Caco-2 (cell line): ENCODE results near the gene ZBED2. TPM values are rescaled to one million over a fixed set of nuclear protein-coding genes. Genes with fewer than 3 reads are reported as not detected.
"Not testable (repeated sequence)": the region's sequence is repeated elsewhere in the genome, so short reads cannot be mapped to it uniquely, and the experiment has no call there.

Experiments
- BruUV-seq: library from RNA; stranded (reverse); fragments of 400-500 nt; replicated peaks from 2 replicates; lab custom pipeline; 2021; lab: Mats Ljungman, UMichigan
- CTCF ChIA-PET: fragments of 300-600 bp; sonication (Branson Sonifier 250); formaldehyde crosslinking; loops from one replicate; lab custom pipeline; 2022; ENCODE audit warnings: antibody characterized with exemption; lab: Charles Lee
- POLR2A ChIA-PET: fragments of 300-600 bp; sonication (Branson Sonifier 250); formaldehyde crosslinking; loops from one replicate; lab custom pipeline; 2022; ENCODE audit warnings: antibody characterized with exemption; lab: Charles Lee
- DNase-seq, 2 experiments: peaks; one replicate each; pipeline versions ENCODE4 v3.0.0 to v3.0.0-alpha.2; 2020 to 2022
- H3K27me3 ChIP-seq: replicated peaks from 2 replicates; pipeline ENCODE4 v1.6.0; 2011; ENCODE audit warnings: low read length; ENCODE audit not compliant: control insufficient read depth, insufficient read depth
- H3K36me3 ChIP-seq: 2 replicates; pipeline ENCODE4 v1.5.1; 2011; ENCODE audit warnings: low read length; ENCODE audit not compliant: control insufficient read depth, insufficient read depth
- H3K4me1 ChIP-seq: fragments of 250-450 bp; sonication (Bioruptor Pico); 2 replicates; pipeline ENCODE4 v1.5.1; 2020; ENCODE audit warnings: mild to moderate bottlenecking
- H3K4me3 ChIP-seq: 2 replicates; pipeline ENCODE4 v1.5.1; 2011; ENCODE audit warnings: low read depth, mild to moderate bottlenecking, control low read depth, low read length
- H3K9me3 ChIP-seq: fragments of 250-450 bp; sonication (Bioruptor Pico); 2 replicates; pipeline ENCODE4 v1.5.1; 2020; ENCODE audit warnings: mild to moderate bottlenecking, moderate library complexity
- H3K27ac Mint-ChIP-seq: one replicate; pipeline ENCODE4 v1.8.0; 2022; ENCODE audit warnings: mixed read lengths; ENCODE audit not compliant: unreplicated experiment
- H3K27me3 Mint-ChIP-seq: one replicate; pipeline ENCODE4 v1.8.0; 2022; ENCODE audit warnings: mixed read lengths; ENCODE audit not compliant: insufficient read depth, unreplicated experiment
- H3K36me3 Mint-ChIP-seq: one replicate; pipeline ENCODE4 v1.8.0; 2022; ENCODE audit warnings: mild to moderate bottlenecking, mixed read lengths; ENCODE audit not compliant: insufficient read depth, unreplicated experiment
- H3K4me1 Mint-ChIP-seq: one replicate; pipeline ENCODE4 v1.8.0; 2022; ENCODE audit warnings: low read depth, mixed read lengths; ENCODE audit not compliant: unreplicated experiment
- H3K4me3 Mint-ChIP-seq: one replicate; pipeline ENCODE4 v1.8.0; 2022; ENCODE audit warnings: mild to moderate bottlenecking, moderate library complexity, mixed read lengths; ENCODE audit not compliant: unreplicated experiment
- H3K9me3 Mint-ChIP-seq: one replicate; pipeline ENCODE4 v1.8.0; 2022; ENCODE audit warnings: mixed read lengths; ENCODE audit not compliant: unreplicated experiment
- CTCF ChIP-seq, 2 experiments: fragments of 200-600 bp in 1 of 2; IDR thresholded peaks; 1 replicate in 1 of 2; 2 replicates in 1 of 2; pipeline versions ENCODE4 v1.5.1 to v1.8.0; 2011 to 2022; ENCODE audit warnings: antibody characterized with exemption in 1 of 2, control low read depth in 1 of 2, inconsistent platforms in 1 of 2, low read depth in 1 of 2, low read length in 1 of 2, mild to moderate bottlenecking in 1 of 2, moderate library complexity in 1 of 2; ENCODE audit not compliant: insufficient read depth in 1 of 2, severe bottlenecking in 1 of 2, unreplicated experiment in 1 of 2
- intact Hi-C: fragments of 100-400 bp; cut with micrococcal nuclease; formaldehyde crosslinking; loops from one replicate; pipeline ENCODE4 v1.10.0; 2022; ENCODE audit not compliant: unreplicated experiment
- total RNA-seq: library from RNA; stranded (reverse); gene quantifications from 2 replicates; pipeline ENCODE4 v1.2.3, GENCODE V29; 2022

Gene ZBED2
- total RNA-seq, 1 experiment from 2014 or later: 0.20 TPM

- CTCF ChIA-PET: no interaction called here
- H3K27ac Mint-ChIP-seq: no peak overlapping the region
Observed at GRCh38 chr3:111568355-111568754, 26.8 kb downstream of the ZBED2 start.

GRCh38 chr3:111566844-111567243 lies 28.3 kb downstream of the ZBED2 start:
- no peaks in the 10 kb centered on the region for H3K9me3 Mint-ChIP-seq
- H3K27ac Mint-ChIP-seq: no peak overlapping the region
- no peak for DNase-seq
- Histone ChIP-seq H3K36me3 (no peaks in the 10 kb centered on the region), H3K9me3 (0 out of 2 replicates have a peak, but pooled peaks cover 4% of the 10 kb centered on the region), H3K4me1 (peaks cover 8% of the 10 kb centered on the region), H3K4me3 (no peak overlapping the region), H3K27me3 (no peaks in the 10 kb centered on the region)
- intact Hi-C loops: no loop called here
- no peaks in the 10 kb centered on the region for H3K36me3 Mint-ChIP-seq
- BruUV-seq: no TSS peak
- no peak for TF ChIP-seq CTCF (IDR thresholded peaks at IDR 0.05; ENCODE audit: insufficient read depth in 1 of 2, low read depth in 1 of 2, low read length in 1 of 2, severe bottlenecking in 1 of 2, unreplicated experiment in 1 of 2)
- ChIA-PET POLR2A (no interaction called here), CTCF (no interaction called here)
- H3K4me1 Mint-ChIP-seq: no peaks in the 10 kb centered on the region
- no peaks in the 10 kb centered on the region for H3K27me3 Mint-ChIP-seq
- H3K4me3 Mint-ChIP-seq: no peak overlapping the region

More at GRCh38 chr3:111568355-111568754, 26.8 kb downstream of the ZBED2 start:
- no peaks in the 10 kb centered on the region for H3K9me3 Mint-ChIP-seq
- H3K4me3 Mint-ChIP-seq: no peak overlapping the region
- POLR2A ChIA-PET: interaction anchor here (0.6 kb wide), 1 partner anchor 119 kb away, joined by 3 read pairs; no protein-coding TSS in a partner anchor
- Histone ChIP-seq H3K9me3 (0 out of 2 replicates have a peak, but pooled peaks cover 4% of the 10 kb centered on the region), H3K36me3 (no peaks in the 10 kb centered on the region), H3K27me3 (no peaks in the 10 kb centered on the region), H3K4me3 (no peak overlapping the region), H3K4me1 (no peaks in the 10 kb centered on the region)
- H3K36me3 Mint-ChIP-seq: no peaks in the 10 kb centered on the region
- no peak for TF ChIP-seq CTCF (IDR thresholded peaks at IDR 0.05; ENCODE audit: insufficient read depth in 1 of 2, low read depth in 1 of 2, low read length in 1 of 2, severe bottlenecking in 1 of 2, unreplicated experiment in 1 of 2)
- intact Hi-C loops: no loop called here
- H3K4me1 Mint-ChIP-seq: no peaks in the 10 kb centered on the region
- no TSS peak for BruUV-seq
- DNase-seq: no peak
- H3K27me3 Mint-ChIP-seq: no peaks in the 10 kb centered on the region

GRCh38 chr3:111561902-111562301 lies 33.2 kb downstream of the ZBED2 start:
- H3K9me3 Mint-ChIP-seq, H3K36me3 ChIP-seq, intact Hi-C loops, POLR2A ChIA-PET, H3K27me3 Mint-ChIP-seq, H3K9me3 ChIP-seq, H3K4me1 ChIP-seq, H3K4me1 Mint-ChIP-seq, CTCF ChIA-PET, H3K27me3 ChIP-seq, H3K36me3 Mint-ChIP-seq: not testable (repeated sequence)
- Mint-ChIP-seq H3K27ac (peak overlapping the region; percentile 89), H3K4me3 (peak overlapping the region; percentile 81)
- BruUV-seq: TSS peak; percentile 80
- DNase-seq: peak; percentile 70 to 79
- peak overlapping the region; percentile 32 for H3K4me3 ChIP-seq

- CTCF ChIA-PET: no interaction called here
- no peaks in the 10 kb centered on the region for H3K27me3 ChIP-seq
- POLR2A ChIA-PET: no interaction called here
- H3K36me3 Mint-ChIP-seq: no peaks in the 10 kb centered on the region
- H3K9me3 ChIP-seq: no peaks in the 10 kb centered on the region
- no peak overlapping the region for H3K4me3 Mint-ChIP-seq
- intact Hi-C loops: no loop called here
- no peaks in the 10 kb centered on the region for H3K4me1 Mint-ChIP-seq
- peaks cover 5% of the 10 kb centered on the region; the same call in 1 of the 2 replicates for H3K4me1 ChIP-seq
- no peaks in the 10 kb centered on the region for H3K36me3 ChIP-seq
- no peak for DNase-seq
- H3K27ac Mint-ChIP-seq: no peak overlapping the region
- no peak overlapping the region for H3K4me3 ChIP-seq
- no peaks in the 10 kb centered on the region for H3K27me3 Mint-ChIP-seq
- peaks cover 2% of the 10 kb centered on the region for H3K9me3 Mint-ChIP-seq
- TF ChIP-seq CTCF (IDR thresholded peaks at IDR 0.05; ENCODE audit: insufficient read depth in 1 of 2, low read depth in 1 of 2, low read length in 1 of 2, severe bottlenecking in 1 of 2, unreplicated experiment in 1 of 2): no peak
- BruUV-seq: no TSS peak
Observed at GRCh38 chr3:111548756-111549155, 46.4 kb downstream of the ZBED2 start.
